GM19468 (cell line): Measurements from ENCODE around the gene GLCCI1.
"Not testable (repeated sequence)": the region's sequence is repeated elsewhere in the genome, so short reads cannot be mapped to it uniquely, and the experiment has no call there.

Experiments used
- ATAC-seq: cut with Tn5 transposase; IDR thresholded peaks from one replicate; pipeline ENCODE4 v1.9.1; 2021; ENCODE audit warnings: mild to moderate bottlenecking, moderate library complexity, moderate number of reproducible peaks; ENCODE audit not compliant: unreplicated experiment; ENCODE audit errors: extremely low read depth

GLCCI1 gene

GRCh38 chr7:8084836-8085235, 116.2 kb downstream of the GLCCI1 start:
- no peak for ATAC-seq

GRCh38 chr7:8085420-8085819, 116.8 kb downstream of the GLCCI1 start:
- ATAC-seq: no peak

GRCh38 chr7:8086239-8086638, 117.6 kb downstream of the GLCCI1 start:
- no peak for ATAC-seq

GRCh38 chr7:8089036-8089780, 120.6 kb downstream of the GLCCI1 start:
- ATAC-seq: no peak

GRCh38 chr7:8092140-8092539, 123.5 kb downstream of the GLCCI1 start:
- no peak for ATAC-seq

- no peak for ATAC-seq
Measured at GRCh38 chr7:8094164-8095140, 125.9 kb downstream of the GLCCI1 start.

GRCh38 chr7:8101292-8101691, 132.7 kb downstream of the GLCCI1 start:
- not testable (repeated sequence) for ATAC-seq

- no peak for ATAC-seq
Measured at GRCh38 chr7:8103282-8103681, 134.7 kb downstream of the GLCCI1 start.

- no peak for ATAC-seq
Measured at GRCh38 chr7:8105449-8106095, 137.0 kb downstream of the GLCCI1 start.

GRCh38 chr7:8109196-8110022, 140.8 kb downstream of the GLCCI1 start:
- ATAC-seq: no peak

GRCh38 chr7:8111282-8111960, 142.8 kb downstream of the GLCCI1 start:
- ATAC-seq: no peak

GRCh38 chr7:8112685-8113084, 144.1 kb downstream of the GLCCI1 start:
- no peak for ATAC-seq

- no peak for ATAC-seq
Measured at GRCh38 chr7:8113184-8113583, 144.6 kb downstream of the GLCCI1 start.

- ATAC-seq: no peak
Measured at GRCh38 chr7:8114175-8114574, 145.6 kb downstream of the GLCCI1 start.

GRCh38 chr7:8115547-8116402, 147.2 kb downstream of the GLCCI1 start:
- peak; percentile 93 for ATAC-seq

GRCh38 chr7:8117195-8117594, 148.6 kb downstream of the GLCCI1 start:
- no peak for ATAC-seq

- no peak for ATAC-seq
Measured at GRCh38 chr7:8119262-8119661, 150.7 kb downstream of the GLCCI1 start.

GRCh38 chr7:8120390-8121058, 151.9 kb downstream of the GLCCI1 start:
- ATAC-seq: no peak
